Tibial nerve (tissue), 3 donors: ENCODE results near the gene OPCML.

Source experiments
- CTCF ChIP-seq, 5 experiments: fragments of 200-600 bp in 3 of 5; fragments of 450-650 bp in 2 of 5; sonication (generic) in 3 of 5; IDR thresholded peaks; one replicate each; pipeline ENCODE4 v1.5.1; 2016 to 2019; ENCODE audit warnings: antibody characterized with exemption in 5 of 5, mild to moderate bottlenecking in 3 of 5, moderate library complexity in 2 of 5
- POLR2A ChIP-seq, 2 donors: fragments of 450-650 bp; IDR thresholded peaks; one replicate each; pipeline ENCODE4 v1.6.1; 2017; ENCODE audit warnings: antibody characterized with exemption in 2 of 2, mild to moderate bottlenecking in 2 of 2, moderate library complexity in 2 of 2

GRCh38 chr11:133034929-133035328 lies 497.4 kb downstream of the OPCML start:
- TF ChIP-seq POLR2A (IDR thresholded peaks at IDR 0.05) (no peak), CTCF (IDR thresholded peaks at IDR 0.05) (no peak)
